Aorta (tissue), 5 donors: ENCODE measurements around the gene MAP1A. TPM values are rescaled to one million over a fixed set of nuclear protein-coding genes. Genes with fewer than 3 reads are reported as not detected.
"Not testable (repeated sequence)": the region's sequence is repeated elsewhere in the genome, so short reads cannot be mapped to it uniquely, and the experiment has no call there.

ENCODE experiments used
- ATAC-seq: fragments of 200-7000 bp; cut with Tn5 transposase; one replicate; pipeline ENCODE4 v1.9.1; 2022; ENCODE audit warnings: moderate library complexity; ENCODE audit not compliant: low FRiP score
- DNase-seq, 2 donors: peaks; one replicate each; pipeline ENCODE4 v3.0.0-alpha.2; 2020
- H3K27ac ChIP-seq, 2 donors: one replicate each; pipeline ENCODE4 v1.5.1; 2013; ENCODE audit warnings: low read length in 2 of 2, mild to moderate bottlenecking in 2 of 2, moderate library complexity in 2 of 2, control low read depth in 1 of 2, inconsistent platforms in 1 of 2, low read depth in 1 of 2
- H3K27me3 ChIP-seq, 2 donors: one replicate each; pipeline ENCODE4 v1.6.1; 2013; ENCODE audit warnings: control low read depth in 1 of 2, low read length in 1 of 2, mild to moderate bottlenecking in 1 of 2, moderate library complexity in 1 of 2; ENCODE audit not compliant: insufficient read depth in 2 of 2, control insufficient read depth in 1 of 2
- H3K36me3 ChIP-seq, 2 donors: one replicate each; pipeline ENCODE4 v1.6.1; 2013; ENCODE audit warnings: control low read depth in 1 of 2, low read length in 1 of 2, mild to moderate bottlenecking in 1 of 2; ENCODE audit not compliant: insufficient read depth in 2 of 2, control insufficient read depth in 1 of 2
- H3K4me1 ChIP-seq, 2 donors: one replicate each; pipeline ENCODE4 v1.6.1; 2013; ENCODE audit warnings: low read length in 2 of 2, control low read depth in 1 of 2, mild to moderate bottlenecking in 1 of 2, moderate library complexity in 1 of 2; ENCODE audit not compliant: insufficient read depth in 2 of 2, control insufficient read depth in 1 of 2
- H3K4me3 ChIP-seq, 2 donors: one replicate each; pipeline ENCODE4 v1.5.1; 2013; ENCODE audit warnings: low read length in 2 of 2, control low read depth in 1 of 2, mild to moderate bottlenecking in 1 of 2
- H3K9me3 ChIP-seq: one replicate; pipeline ENCODE4 v1.6.1; 2013; ENCODE audit warnings: mild to moderate bottlenecking, low read length; ENCODE audit not compliant: control insufficient read depth
- WGBS, 2 donors: extraction: QIAGEN DNeasy Blood & Tissue Kit; methylation state at CpG; one replicate each; pipeline ENCODE4 v1.1.7; 2013; 5-methylcytosine and 5-hydroxymethylcytosine counted together
- intact Hi-C, 2 donors: fragments of 100-400 bp; cut with DNase I; formaldehyde crosslinking; loops; one replicate each; pipeline versions ENCODE4 v1.14.2 to v1.15.0; 2022
- polyA plus RNA-seq, 2 donors: library from polyadenylated mRNA; stranded (reverse); fragments of 200-250 nt; gene quantifications; one replicate each; pipeline ENCODE4 v1.2.3, GENCODE V29; 2013
- total RNA-seq, 2 donors: library from RNA; stranded (reverse); fragmentation: NEBNext Ultra II Directional; extraction: Animal tissue kit (Norgen Biotek cat#: 25700); gene quantifications; one replicate each; pipeline ENCODE4 v1.2.1, GENCODE V29; 2021
- donor health status: healthy with polysubstance abuse.
- donor health status: Bipolar disorder and iron deficiency.
- donor health status: DM: no; HTN: no; CAD: no.
- donor health status: DM: no; HTN: no; CAD: no.
- donor health status: DM: yes; HTN: yes; CAD: no.

Gene MAP1A
- total and polyA plus RNA-seq, 4 donors, result 5.2 to 49.3 (median 21.0) TPM

DNA sequence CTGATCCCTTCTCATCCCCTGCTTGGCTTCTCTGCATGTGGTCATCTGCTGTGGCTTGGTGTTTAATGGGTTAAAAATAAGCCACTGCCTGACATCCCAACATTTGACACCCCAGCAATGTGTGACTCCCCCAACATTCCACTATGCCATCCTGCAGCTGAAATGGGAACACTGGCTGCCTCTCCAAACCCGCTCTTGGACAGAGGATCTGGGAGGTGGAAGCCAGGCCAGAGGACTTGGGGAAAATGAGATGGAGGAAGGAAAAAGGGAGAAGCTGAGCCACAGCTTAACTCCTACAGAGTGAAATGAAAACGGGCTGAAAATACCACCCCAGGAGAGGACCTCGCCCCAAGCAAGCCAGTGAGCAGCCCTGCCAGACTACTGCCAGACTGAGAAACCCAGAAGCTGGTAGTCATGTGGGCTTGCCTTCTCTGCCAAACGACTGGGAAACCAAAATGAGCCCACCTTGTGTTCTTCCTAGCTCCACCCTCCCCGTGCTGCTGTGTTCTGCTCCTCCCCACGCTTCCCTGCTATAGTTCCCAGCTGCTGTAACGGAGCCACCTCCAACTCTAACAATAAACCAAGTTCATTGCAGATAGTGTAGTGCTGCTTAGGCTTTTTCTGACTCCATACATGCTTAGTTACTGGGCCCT, 13.7 kb downstream of the MAP1A start:
- 20 to 26% methylated on average over 7 of the region's 7 CpGs for WGBS, 2 donors
- ATAC-seq, result no peak
- H3K27me3 ChIP-seq, result no peaks in the 10 kb centered on the region
- H3K27ac ChIP-seq, result peak overlapping the region in 1 of 2 donors; percentile 14
- intact Hi-C loops, result no loop called here
- peak in 1 of 2 donors; percentile 35 for DNase-seq
- no peaks in the 10 kb centered on the region for H3K4me1 ChIP-seq
- no peak overlapping the region for H3K4me3 ChIP-seq
- no peaks in the 10 kb centered on the region for H3K9me3 ChIP-seq
- H3K36me3 ChIP-seq, result no peaks in the 10 kb centered on the region

DNA sequence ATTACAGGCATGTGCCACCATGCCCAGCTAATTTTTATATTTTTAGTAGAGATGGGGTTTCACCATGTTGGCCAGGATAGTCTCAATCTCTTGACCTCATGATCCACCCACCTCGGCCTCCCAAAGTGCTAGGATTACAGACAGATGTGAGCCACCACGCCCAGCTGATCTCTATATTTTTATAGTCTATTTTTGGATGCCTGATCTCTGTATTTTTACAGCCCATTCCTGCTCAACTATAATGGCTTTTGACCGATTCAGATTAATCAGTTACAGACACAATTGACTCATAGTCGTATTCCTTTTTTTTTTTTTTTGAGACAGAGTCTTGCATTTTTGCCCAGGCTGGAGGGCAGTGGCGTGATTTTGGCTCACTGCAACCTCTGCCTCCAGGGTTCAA, 15.4 kb downstream of the MAP1A start:
- intact Hi-C loops, ATAC-seq, H3K9me3 ChIP-seq, DNase-seq, H3K4me1 ChIP-seq, H3K4me3 ChIP-seq, H3K27ac ChIP-seq, H3K27me3 ChIP-seq, H3K36me3 ChIP-seq: not testable (repeated sequence)
- WGBS, 2 donors, result 79 to 82% methylated on average over 5 of the region's 5 CpGs

DNA sequence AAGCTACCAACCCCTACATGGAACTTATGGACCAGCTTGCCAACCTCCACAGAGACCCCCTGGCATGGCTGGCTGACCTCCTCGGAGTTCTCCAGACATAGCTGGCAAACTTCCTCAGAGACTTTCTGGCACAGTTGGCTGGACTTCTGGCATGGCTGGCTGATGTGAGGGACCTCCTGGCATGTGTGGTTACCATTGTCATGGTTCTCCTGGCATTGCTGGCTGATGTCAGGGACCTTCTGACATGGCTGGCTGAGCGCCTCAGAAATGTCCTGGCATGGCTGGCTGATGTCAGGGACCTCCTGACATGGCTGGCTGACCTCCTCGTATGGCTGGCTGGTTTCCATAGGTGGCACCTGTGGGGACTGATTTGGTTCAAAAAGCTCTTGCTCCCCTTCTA, 17.5 kb downstream of the MAP1A start:
- intact Hi-C loops, result no loop called here
- DNase-seq (no peak), ATAC-seq (no peak)
- Histone ChIP-seq H3K36me3 (no peaks in the 10 kb centered on the region), H3K4me3 (no peak overlapping the region), H3K27ac (no peak overlapping the region), H3K9me3 (no peaks in the 10 kb centered on the region), H3K27me3 (no peaks in the 10 kb centered on the region), H3K4me1 (no peaks in the 10 kb centered on the region)
- 60 to 63% methylated on average over 3 of the region's 3 CpGs for WGBS, 2 donors

DNA sequence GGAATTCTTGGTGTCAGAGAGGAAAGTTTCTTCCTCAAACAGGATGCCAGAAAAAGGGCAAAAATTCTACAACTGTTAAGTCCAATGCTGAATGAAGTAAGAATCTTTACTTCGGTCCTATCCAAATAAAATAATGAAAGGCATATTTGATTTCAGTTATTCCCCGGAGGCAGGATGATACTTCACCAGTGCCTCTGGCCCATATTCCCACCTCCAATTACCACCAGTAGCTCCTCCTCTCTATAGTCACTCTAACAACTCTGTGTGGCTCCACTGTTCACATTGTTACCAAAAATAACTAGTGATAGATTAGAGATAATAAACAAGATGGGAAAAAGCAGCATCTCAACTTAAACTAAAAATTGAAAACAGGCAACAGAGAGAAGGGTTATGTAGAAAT, 20.7 kb downstream of the MAP1A start:
- intact Hi-C loops, result no loop called here
- Histone ChIP-seq H3K4me3 (no peak overlapping the region), H3K36me3 (no peaks in the 10 kb centered on the region), H3K27me3 (no peaks in the 10 kb centered on the region), H3K9me3 (no peaks in the 10 kb centered on the region), H3K27ac (no peak overlapping the region), H3K4me1 (no peaks in the 10 kb centered on the region)
- WGBS, 2 donors, result 68 to 71% methylated on average over 2 of the region's 2 CpGs
- DNase-seq (no peak), ATAC-seq (no peak)

DNA sequence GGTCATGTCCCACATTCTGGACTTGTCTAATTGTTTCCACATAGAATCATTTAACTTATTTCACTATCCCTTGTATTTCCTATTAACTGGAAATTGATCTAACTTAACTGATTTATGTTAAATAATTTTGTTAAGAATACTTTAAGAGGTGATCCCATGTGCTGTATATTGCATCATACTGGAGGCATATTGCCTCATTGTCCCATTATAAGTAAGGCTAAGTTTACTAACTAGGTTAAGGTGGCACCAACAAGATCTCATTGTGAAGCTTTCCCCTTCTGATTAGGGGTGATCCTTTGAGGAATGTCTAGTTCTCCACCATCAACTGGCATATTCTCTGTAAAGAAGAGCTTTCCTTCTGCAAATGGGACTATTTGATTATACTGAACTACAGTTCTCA, 24.4 kb downstream of the MAP1A start:
- no peak overlapping the region for H3K27ac ChIP-seq
- ATAC-seq (no peak), DNase-seq (no peak)
- no peaks in the 10 kb centered on the region for H3K9me3 ChIP-seq
- H3K36me3 ChIP-seq, result no peaks in the 10 kb centered on the region
- H3K4me1 ChIP-seq, result no peaks in the 10 kb centered on the region
- H3K27me3 ChIP-seq, result no peaks in the 10 kb centered on the region
- intact Hi-C loops, result no loop called here
- H3K4me3 ChIP-seq, result no peak overlapping the region

DNA sequence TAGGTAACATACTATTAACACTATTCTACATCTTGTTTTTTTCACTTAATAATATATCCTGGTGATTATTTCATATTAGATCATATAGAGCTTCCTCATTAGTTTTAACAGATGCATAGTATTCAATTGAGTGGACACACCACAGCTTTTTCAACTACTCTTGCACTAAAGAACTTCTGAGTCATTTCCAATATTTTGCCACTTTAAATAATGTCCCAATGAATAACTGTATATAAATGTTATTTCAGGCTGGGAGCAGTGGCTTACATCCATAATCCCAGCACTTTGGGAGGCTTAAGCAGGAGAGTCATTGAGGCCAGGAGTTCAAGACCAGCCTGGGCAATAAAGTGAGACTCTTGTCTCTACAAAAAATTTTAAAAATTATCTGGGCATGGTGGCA, 26.9 kb downstream of the MAP1A start:
- Histone ChIP-seq H3K27ac (no peak overlapping the region), H3K4me1 (no peaks in the 10 kb centered on the region), H3K27me3 (no peaks in the 10 kb centered on the region), H3K4me3 (no peak overlapping the region), H3K9me3 (no peaks in the 10 kb centered on the region), H3K36me3 (no peaks in the 10 kb centered on the region)
- intact Hi-C loops, result no loop called here
- DNase-seq (no peak), ATAC-seq (no peak)

DNA sequence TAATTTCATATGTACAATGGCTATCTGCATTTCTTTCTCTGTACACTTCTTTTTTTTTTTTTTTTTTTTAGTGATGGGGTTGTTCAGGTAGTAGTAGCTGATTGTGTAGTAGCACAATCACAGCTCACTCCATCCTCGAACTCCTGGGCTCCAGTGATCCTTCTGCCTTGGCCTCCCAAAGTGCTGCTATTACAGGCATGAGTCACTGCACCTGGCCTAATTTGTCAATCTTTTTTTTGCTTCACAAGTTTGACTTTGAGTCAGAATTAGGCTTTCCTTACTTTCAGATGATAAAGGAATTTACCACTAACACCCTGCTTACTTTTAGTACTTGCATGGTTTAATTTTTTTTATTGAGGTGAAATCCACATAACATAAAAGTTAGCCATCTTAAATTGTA, 28.0 kb downstream of the MAP1A start:
- 85 to 86% methylated on average over 1 of the region's 1 CpG for WGBS, 2 donors
- ATAC-seq, result no peak
- intact Hi-C loops, result no loop called here
- Histone ChIP-seq H3K27me3 (no peaks in the 10 kb centered on the region), H3K9me3 (no peaks in the 10 kb centered on the region), H3K4me3 (no peak overlapping the region), H3K4me1 (no peaks in the 10 kb centered on the region), H3K36me3 (no peaks in the 10 kb centered on the region), H3K27ac (no peak overlapping the region)
- DNase-seq, result peak in 1 of 2 donors; percentile 5

DNA sequence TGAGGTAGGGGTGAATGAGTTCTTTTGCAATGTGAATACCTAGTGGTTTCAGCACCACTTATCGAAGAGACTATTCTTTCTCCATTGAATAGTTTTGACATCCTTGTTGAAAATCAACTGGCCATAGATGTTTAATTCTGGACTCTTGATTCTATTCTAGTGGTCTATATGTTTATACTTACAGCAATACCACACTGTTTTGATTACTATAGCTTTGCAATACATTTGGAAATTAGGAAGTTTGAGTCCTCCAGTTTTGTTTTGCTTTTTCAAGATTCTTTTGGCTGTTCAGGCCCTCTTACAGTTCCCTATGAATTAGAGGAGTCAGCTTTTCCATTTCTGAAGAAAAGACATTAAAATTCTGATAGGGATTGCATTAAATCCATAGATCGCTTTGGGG, 30.1 kb downstream of the MAP1A start:
- WGBS, 2 donors, result 98 to 99% methylated on average over 2 of the region's 2 CpGs
- Histone ChIP-seq H3K27ac (no peak overlapping the region), H3K36me3 (no peaks in the 10 kb centered on the region), H3K27me3 (no peaks in the 10 kb centered on the region), H3K4me1 (no peaks in the 10 kb centered on the region), H3K4me3 (no peak overlapping the region), H3K9me3 (no peaks in the 10 kb centered on the region)
- no peak for ATAC-seq
- intact Hi-C loops, result no loop called here
- no peak for DNase-seq

DNA sequence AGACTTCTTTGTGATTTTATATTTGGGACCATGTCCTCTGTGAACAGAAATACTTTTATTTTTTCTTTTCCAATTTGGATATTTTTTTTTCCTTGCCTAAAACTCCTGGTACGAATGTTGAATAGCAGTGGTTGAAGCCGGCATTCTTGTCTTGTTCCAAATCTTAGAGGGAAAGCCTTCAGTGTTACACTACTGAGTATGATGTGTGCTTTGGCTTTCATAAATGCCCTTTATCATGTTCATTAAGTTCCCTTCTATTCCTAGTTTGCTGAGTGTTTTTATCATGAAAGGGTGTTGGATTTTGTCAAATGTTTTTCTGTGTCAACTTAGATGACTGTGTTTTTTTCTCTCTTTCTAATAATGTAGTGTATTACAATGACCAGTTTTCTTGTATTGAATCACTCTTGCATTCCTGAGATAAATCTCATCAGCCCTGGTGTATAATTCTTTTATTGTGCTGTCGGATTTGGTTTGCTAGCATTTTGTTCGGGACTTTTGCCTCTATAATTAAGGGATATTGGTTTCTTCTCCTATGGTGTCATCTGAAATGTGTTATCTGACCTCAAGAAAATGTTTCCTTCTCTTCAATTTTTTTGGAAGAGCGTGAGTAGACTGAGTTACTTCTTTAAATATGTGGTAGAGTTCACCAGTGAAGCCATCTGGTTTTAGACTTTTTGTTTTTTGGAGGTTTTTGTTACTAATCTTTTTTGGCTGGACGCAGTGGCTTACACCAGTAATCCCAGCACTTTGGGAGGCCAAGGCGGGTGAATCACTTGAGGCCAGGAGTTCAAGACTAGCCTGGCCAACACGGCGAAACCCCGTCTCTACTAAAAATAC, 33.3 kb downstream of the MAP1A start:
- WGBS, 2 donors, result 31 to 36% methylated on average over 10 of the region's 10 CpGs
- DNase-seq, result peak in 1 of 2 donors; percentile 66
- no peaks in the 10 kb centered on the region for H3K36me3 ChIP-seq
- no peaks in the 10 kb centered on the region for H3K27me3 ChIP-seq
- no peak overlapping the region for H3K27ac ChIP-seq
- intact Hi-C loops, result no loop called here
- no peaks in the 10 kb centered on the region for H3K9me3 ChIP-seq
- peak; percentile 48 for ATAC-seq
- H3K4me1 ChIP-seq, result no peaks in the 10 kb centered on the region
- no peak overlapping the region for H3K4me3 ChIP-seq
